Epidermal melanocyte (primary cell): Measurements from ENCODE around the gene MITF.

Experiments
- DNase-seq: peaks from one replicate; pipeline ENCODE4 v3.0.0; 2011; ENCODE audit warnings: low spot score; ENCODE audit not compliant: insufficient read length

Gene MITF, protein sequence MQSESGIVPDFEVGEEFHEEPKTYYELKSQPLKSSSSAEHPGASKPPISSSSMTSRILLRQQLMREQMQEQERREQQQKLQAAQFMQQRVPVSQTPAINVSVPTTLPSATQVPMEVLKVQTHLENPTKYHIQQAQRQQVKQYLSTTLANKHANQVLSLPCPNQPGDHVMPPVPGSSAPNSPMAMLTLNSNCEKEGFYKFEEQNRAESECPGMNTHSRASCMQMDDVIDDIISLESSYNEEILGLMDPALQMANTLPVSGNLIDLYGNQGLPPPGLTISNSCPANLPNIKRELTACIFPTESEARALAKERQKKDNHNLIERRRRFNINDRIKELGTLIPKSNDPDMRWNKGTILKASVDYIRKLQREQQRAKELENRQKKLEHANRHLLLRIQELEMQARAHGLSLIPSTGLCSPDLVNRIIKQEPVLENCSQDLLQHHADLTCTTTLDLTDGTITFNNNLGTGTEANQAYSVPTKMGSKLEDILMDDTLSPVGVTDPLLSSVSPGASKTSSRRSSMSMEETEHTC

DNA sequence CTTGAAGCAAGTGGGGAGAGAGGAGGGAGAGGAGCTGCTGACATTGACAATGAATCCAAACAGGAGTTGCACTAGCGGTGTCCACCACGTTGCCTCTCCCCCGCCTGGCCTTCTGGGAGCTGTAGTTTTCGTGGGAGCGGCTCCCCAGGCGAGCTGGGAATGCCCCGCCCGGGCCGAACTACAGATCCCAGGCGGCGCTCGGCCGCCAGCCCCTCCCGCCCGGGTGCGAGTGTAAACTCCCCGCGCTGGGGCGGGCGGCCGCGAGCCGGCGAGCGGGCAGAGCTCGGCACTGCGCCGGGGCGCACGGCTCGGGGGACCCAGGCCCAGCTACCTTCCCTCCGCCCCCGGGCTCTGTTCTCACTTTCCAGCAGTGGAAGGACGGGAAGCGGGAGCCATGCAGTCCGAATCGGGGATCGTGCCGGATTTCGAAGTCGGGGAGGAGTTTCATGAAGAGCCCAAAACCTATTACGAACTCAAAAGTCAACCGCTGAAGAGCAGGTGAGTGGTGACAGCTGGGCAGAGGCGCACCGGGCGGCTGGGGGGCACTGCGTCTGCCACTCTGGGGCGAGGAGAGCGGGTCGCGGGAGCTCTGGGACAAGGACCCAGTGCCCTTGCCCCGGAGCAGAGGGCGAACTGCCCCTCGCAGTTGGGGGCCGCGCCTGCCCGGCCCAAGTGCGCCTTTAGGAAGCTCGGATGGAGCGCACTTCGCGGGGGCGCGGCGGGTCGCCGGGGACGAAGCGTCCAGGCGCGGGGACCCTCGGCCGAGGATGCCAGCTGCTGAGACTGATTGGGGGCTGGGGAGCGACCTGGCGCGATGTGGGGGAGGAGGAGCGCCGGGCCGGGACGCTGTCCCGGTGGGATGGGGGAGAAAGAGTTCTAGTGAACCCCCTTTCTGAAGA lies at the start of gene MITF:
TSS of gene MITF (plus strand) at position 261 of the 899 bp plus-strand sequence. CDS start at position 395, 134 bp downstream.
- DNase-seq, result peak; percentile 79

DNA sequence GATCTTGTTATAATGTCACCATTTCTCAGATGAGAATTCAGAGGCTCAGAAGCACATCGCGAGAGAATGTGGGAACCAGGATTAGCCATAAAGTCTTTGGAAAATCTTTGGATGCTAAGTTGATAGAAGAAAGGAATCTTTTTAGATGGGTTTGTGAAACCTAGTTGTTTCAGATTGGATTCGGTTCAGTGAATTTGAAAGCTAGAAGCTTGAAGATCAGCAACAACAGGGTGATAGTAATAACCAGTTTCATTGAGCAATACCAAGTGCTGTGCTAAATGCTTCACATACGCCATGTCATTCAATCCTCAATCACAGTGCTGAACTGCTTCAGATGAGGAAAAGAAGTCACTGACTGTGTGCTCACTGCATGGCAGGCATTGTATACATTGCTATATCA lies 47.4 kb upstream of the MITF start:
- DNase-seq, result no peak

DNA sequence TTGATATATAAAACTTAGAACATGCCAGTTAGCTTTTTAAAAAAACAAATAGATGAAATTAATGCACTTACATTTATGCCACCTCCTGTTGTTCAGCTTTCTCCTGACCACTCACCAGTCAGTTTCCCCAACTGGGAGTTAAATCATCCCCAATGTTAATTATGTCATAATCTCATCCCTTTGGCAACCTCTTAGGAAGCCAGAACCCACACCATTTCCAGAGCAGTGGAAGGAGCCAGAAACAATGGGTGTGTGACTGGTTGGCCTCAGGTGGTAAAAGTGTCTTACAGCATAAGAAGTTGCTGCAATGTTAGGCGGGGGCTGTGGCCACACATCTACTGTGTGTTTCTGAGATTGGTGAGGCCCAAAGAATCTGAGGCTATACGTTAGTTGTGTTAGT lies 46.5 kb upstream of the MITF start:
- DNase-seq, result no peak

DNA sequence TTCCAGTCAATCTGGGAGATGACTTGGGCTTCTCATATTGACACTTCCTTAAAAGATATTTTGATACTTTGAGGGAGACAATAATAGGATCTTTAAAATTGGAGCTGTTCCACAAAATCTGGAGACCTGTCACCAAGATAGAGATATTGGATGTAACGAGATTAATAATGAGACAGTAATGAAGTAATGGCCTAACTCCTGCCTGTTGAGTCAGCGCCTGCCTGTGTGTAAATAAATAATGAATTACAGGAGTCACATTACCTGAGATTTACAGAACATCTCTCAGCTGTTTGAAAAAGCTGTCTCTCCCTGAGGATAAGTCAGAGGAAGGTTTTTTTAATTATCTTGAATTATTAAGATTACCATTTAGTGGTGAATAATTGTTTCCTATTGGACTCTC lies 43.8 kb upstream of the MITF start:
- DNase-seq, result no peak

DNA sequence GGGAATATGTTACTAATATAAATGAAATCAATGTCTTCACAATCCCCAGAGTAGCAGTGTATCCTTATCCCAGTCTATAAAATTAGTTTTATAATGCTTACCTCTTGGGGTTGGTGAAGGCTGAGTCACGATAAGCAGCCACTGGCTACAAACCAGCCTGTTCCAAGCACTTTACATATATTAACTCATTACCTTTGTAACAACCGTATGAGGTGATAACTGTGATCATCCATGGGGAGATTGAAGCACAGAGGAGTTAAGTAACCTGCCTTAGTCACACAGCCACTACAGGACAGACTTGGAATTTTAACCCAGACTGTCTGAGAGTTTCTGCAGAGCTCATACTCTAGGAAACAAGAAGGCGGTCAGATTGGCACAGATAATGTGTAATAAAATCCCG lies 43.3 kb upstream of the MITF start:
- no peak for DNase-seq

DNA sequence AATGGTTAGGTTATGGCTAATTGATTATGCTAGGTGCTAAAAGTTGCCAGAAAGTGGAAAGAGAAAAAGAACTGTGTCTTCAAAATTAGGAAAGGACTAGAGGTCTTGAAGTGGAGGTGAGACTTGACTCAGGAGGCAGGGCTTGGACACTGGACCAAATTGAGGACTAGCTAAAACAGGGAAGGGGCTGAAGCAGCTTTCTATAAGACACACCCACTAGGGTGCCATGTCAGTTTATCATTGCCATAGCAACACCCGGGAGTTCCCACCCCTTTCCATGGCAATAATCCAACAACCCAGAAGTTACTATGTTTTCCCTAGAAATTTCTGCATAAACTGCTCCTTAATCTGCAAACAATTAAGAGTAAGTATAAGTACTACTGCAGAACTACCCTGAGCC lies 42.9 kb upstream of the MITF start:
- no peak for DNase-seq

DNA sequence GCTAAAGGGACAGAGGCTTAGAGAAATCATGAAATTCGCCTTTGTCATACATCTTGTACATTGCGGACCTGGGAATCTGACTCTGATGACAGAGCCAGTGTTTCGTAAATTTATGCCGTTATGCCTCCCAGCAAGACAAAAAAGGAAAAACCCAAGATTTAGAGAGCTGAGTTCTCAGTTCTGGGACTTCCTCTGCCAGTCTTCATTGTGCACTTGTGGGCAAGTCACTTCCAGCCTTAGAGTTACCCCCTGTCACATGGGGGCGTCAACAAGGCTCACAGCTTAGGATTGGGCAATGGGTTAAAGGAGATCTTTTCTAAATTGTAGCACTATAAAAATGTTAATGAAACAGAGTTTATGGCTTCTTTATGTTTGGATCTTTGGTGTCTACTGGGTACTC lies 41.9 kb upstream of the MITF start:
- DNase-seq, result no peak

DNA sequence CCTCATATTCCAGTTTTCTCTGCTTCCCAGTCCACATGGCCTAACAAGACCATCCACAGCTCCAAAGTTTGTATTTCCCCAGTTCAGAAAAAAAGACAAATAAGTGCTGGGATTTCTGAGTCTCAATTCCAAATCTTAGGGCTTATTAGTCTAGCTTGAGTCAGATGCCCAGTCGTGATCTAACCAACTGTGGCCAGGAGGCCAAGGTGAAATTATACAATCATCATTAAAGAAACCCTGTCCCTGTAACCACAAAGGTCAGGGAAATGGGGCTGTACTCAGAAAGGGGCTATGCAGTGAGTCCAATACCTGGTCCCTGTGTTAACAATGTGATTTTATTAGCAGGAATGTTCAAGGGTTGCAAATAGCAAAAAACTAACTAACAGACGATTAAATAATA lies 40.5 kb upstream of the MITF start:
- no peak for DNase-seq

DNA sequence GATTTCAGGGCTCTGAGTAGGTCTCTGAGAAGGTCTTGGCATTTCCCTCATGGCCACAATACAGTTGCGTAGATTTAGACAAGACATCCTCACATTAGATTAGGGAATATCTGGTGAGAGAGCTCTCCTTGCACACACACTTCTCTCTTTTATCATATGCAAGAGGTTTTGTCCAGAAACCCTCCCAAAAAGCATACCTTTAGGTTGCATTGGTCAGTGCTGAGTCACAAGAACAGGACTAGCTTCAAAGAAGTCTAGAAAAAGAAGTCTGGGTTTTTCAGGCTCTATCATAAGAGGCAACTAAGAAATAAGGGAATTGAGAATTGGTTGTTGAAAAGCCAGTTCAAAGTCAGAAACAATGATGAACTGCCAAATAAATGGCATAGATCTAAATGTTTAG lies 40.1 kb upstream of the MITF start:
- DNase-seq, result no peak

DNA sequence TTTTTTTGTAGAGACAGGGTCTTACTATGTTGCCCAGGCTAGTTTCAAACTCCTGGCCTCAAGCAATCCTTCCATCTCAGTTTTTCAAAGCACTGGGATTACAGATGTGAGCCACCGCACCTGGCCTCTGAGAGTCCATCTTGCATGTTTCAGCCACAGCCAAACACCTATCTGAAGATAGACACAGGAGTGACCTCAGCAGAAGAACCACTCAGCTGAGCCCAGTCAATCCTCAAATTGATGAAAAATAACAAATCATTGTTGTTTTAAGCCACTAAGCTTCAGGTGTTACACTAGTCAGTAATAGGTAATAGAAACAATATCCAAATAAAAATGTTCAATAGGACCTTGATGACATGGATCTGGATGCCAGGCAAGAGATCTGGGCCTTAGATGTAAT lies 38.3 kb upstream of the MITF start:
- no peak for DNase-seq

DNA sequence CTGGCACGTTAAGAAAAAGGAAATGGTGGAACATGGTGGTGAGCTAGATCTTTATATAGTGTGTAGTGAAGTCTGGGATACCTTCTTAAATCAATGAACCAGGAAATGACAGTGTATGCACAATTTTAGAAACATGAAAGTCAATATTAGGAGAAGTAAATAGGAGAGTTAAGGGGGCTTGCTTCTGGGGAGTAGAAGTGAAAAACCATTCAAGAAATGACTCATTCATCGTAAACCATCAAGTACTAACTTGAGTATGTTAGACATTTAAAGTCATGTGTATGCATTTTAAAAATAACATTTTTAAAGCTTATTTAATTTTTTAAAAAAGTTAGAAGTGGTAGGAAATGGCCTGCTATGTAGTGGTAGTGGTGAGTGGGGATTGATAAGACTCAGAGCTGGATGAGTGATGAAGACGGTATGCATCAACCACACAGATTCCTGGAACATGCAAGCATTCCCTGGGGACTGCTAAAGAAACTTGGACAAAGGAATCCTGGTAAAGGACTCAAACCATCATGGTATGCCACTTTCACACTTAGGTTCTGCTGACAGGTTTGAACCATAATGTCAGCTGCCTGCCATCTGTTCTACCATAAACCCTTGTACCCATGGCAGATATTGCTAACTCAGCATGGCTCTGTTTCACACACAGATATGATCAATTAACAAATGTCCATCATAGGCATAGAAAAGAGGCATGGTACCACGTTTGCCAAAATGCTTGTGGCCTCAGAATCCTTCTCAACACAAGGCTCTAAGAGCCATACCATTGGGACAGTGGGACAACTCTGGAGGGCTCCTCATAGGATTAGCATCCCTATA lies 28.9 kb upstream of the MITF start:
- DNase-seq, result peak; percentile 47

DNA sequence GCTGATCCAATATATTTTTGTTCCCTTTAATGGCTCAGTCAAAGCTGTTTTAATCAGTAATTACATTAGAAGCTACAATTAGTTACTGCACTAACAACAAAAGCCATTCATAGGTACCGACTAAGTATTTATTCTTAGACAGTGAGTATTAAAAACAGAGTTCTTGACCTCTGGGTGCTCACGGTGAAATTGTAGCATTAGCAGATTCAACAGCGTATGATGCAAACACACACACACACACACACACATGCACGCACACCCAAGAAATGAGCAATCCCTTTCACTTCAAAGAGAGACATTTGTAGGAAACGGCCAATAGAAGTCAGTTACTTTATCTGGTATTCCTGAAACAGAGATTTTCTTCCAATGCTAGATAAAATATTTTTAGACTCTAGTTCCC lies 27.0 kb upstream of the MITF start:
- DNase-seq, result no peak

DNA sequence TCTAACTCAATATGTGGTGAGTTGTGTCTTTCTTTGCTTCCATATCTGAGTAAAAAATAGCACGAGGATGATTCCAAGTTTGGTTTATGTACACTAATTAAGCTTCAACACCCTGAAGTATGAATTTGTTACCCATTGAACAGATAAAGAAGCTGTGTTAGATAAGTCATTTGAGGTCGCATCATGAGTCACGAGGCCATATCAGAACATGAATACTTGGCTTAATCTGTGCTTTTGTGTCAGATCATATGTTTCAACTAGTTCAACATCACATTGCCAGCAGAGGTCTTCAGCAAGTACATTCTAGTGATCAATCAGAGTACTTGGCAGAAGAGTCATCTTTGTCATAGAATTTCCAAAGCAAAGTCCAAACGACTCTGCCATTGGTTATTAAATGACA lies 26.3 kb upstream of the MITF start:
- no peak for DNase-seq

DNA sequence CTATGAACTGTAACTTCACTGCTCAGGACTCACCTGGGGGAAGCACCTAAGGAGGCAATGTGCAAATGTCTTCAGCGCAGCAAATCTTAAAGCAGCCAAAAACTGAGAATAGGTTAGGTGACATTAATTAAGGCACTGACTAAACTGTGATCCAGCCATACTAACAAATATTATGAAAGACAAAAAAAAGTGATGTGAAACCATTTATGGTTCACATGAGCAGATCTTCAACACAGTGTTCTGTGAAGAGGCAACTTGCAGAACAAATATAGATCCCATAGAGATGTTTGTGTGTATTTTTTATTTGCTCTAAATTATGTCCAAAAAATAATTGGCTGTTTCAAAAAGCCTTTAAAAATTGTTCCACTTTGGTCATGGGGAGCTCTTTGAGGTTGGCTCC lies 24.1 kb upstream of the MITF start:
- no peak for DNase-seq

DNA sequence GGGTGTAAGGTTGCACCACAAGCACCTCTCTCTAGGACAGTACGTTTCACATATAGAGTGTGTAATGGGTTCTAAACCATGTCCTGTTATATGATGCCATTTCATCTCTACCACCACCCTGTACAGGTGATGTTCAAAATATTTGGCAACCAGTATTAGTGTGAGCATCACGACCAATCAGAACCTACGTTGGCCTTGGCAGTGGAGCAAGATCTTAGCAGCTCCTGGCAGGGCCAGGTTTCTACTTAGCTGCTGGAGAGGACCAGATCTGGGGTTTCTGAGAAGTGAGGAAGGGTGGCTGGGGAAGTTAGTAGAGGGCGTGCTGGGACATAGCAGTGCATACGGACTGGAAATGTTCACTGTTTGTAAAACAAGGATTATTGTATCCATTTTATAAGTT lies 23.1 kb upstream of the MITF start:
- DNase-seq, result no peak

DNA sequence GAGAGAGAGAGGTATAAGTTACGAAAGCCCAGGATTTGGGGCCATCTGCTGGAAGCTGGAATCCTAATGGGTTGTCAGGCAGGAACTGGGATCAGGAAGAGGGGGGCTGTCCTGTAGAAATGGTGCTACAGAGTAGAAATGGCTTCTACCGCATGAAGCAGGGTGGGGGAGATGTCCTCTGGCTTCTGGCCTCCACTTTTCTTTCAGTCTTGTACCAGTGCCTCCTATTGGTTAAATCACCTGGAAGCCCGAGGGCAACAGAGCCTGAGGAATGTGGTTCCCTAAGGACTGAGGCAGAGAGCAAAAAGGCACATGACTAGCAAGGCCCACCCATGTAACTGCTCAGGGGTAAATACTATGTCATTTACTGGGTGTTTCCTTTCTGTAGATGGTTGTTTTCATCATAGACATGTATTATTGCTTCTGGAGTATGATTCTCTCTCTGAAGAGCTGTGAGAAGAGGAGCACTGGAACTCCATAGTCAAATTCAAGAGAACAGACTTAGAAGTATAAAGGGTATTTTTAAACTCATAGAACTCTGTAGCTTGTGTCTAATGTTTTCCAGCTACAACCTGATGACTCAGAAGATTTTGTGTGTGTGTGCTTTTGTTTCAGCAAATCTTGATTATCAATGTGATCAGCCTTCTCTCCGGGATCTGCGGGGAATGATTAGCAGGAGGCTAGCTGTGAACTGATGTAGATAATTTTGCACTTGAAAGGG lies 20.2 kb upstream of the MITF start:
- DNase-seq, result no peak

DNA sequence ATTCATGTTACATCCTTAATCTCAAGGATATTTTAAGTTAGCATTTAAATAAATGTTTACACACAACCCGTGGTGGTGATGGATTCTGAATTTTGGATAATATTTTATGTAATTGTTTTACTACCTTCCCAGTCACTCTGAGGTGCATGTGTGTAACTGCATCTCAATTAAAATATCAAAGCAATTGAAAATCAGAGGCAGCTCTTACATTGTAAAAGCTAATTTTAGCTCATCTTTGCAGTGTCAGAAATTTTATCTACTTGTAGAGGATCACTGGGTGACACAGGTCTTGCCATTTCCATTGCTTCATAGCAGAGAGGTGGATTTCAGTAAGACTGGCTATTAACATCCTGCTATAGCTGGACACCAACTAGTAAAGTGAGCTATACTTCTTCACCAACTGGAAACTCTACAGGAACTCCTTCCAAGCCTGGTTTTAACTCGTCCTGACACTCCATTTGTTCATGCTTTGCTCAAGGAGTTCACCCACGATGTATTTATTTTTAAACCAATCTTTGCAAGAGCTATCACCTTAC lies 19.6 kb upstream of the MITF start:
- DNase-seq, result no peak

DNA sequence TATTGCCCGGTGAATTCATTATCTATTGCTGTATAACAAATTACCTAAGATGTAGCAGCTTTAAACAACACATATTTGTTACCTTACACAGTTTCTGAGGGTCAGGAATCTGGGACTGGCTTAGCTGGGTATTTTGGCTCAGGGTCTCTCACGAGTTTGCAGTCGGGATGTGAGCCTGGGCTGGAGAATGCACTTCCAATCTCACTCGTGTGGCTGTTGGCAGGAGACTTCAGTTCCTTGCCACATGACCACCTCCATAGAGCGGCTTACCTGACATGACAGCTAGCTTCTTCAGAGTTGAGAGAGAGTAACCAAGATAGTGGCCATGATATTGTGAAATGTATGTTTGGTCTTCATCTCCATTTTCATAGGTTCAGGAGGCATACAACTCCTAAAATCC lies 18.4 kb upstream of the MITF start:
- no peak for DNase-seq

DNA sequence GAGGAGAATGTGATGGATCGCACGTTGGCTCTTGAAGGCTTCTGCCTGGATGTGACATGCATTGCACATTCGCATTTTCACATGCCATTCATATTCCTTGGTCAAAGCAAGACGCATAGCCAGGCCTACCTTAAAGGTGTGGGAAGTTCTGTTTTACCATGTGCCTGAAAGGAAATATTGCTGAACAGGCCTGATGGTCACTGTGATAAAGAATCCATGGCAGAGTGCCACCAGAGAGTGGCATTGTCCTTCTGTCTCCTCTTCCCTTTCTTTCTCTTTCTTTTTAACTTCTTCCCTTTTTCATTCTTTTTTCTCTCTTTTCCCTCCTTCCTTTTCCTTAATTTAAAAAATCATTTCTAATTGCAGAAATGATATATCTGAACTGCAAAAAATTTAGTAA lies 15.9 kb upstream of the MITF start:
- DNase-seq, result no peak

DNA sequence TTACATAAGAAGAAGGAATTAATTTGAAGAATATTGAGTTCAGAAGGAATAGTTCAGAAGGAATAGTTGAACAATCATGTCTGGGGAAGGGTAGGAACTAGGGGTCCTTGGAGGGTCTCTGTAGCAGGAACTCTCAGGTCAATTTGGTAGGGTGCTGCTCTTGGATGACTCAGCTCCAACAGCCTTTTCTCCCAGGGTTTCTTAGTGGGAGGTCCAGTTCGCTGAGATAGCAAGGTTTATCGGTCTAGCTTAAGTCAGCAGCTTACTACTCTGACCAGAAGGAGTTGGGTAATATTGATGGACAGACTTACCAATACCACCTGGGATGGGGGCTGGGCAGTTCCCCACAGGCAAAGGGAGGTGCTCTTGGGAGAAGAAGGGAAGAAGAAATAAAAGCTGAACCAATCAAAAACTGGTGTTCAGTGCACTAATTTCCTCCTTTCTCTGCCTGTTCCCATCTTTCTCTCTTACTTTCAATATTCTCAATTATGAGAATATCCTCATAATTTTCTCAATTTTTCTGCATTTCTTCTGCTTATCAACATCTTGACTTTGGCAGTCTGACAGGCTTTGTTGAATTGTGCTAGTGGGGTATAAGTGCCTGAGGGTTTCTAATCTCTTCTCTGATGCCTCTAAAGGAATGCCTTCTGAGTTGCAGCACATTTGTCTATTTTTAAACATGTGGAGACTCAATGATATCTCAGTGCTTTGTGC lies 14.4 kb upstream of the MITF start:
- DNase-seq, result no peak
